GM10847 (cell line): ENCODE measurements around the gene IYD.

ENCODE experiments used
- POLR2A ChIP-seq: IDR thresholded peaks from 2 replicates; pipeline ENCODE4 v1.6.1; 2011; ENCODE audit not compliant: insufficient read length; ENCODE audit errors: extremely low read depth

Gene IYD

GRCh38 chr6:150410399-150410798, 41.6 kb downstream of the IYD start:
- no peak for TF ChIP-seq POLR2A

- no peak for TF ChIP-seq POLR2A
These were observed 42.1 kb downstream of the IYD start for GRCh38 chr6:150410906-150411305.

- TF ChIP-seq POLR2A: no peak
These were observed 43.4 kb downstream of the IYD start for GRCh38 chr6:150412221-150412620.

GRCh38 chr6:150413198-150413597, 44.4 kb downstream of the IYD start:
- no peak for TF ChIP-seq POLR2A

GRCh38 chr6:150413781-150414281, 45.0 kb downstream of the IYD start:
- TF ChIP-seq POLR2A: no peak

- TF ChIP-seq POLR2A: no peak
These were observed 47.3 kb downstream of the IYD start for GRCh38 chr6:150416128-150416527.

GRCh38 chr6:150417250-150417649, 48.4 kb downstream of the IYD start:
- TF ChIP-seq POLR2A: no peak

- TF ChIP-seq POLR2A: no peak
These were observed 49.4 kb downstream of the IYD start for GRCh38 chr6:150417899-150418826.

- TF ChIP-seq POLR2A: no peak
These were observed 50.2 kb downstream of the IYD start for GRCh38 chr6:150418827-150419594.

- TF ChIP-seq POLR2A: no peak
These were observed 51.6 kb downstream of the IYD start for GRCh38 chr6:150420428-150420827.

GRCh38 chr6:150420926-150421325, 52.1 kb downstream of the IYD start:
- TF ChIP-seq POLR2A: no peak

- TF ChIP-seq POLR2A: no peak
These were observed 56.7 kb downstream of the IYD start for GRCh38 chr6:150425508-150425907.

GRCh38 chr6:150426198-150426597, 57.4 kb downstream of the IYD start:
- TF ChIP-seq POLR2A: no peak

GRCh38 chr6:150427037-150427602, 58.3 kb downstream of the IYD start:
- TF ChIP-seq POLR2A: no peak

GRCh38 chr6:150427843-150428242, 59.0 kb downstream of the IYD start:
- no peak for TF ChIP-seq POLR2A

GRCh38 chr6:150430815-150431214, 62.0 kb downstream of the IYD start:
- TF ChIP-seq POLR2A: no peak
